Activated CD4-positive, alpha-beta T cell treated with anti-CD3 and anti-CD28 coated beads, Interleukin-2, amount 50 U/mL, for 4 hours (primary cell): ENCODE results near the gene HEBP2.

Experiments used
- DNase-seq, 2 experiments: peaks; one replicate each; pipeline ENCODE4 v3.0.0-alpha.2; 2020

The HEBP2 gene

GRCh38 chr6:138455746-138456400 is 51.9 kb downstream of the HEBP2 start:
- peak; percentile 6 to 15 for DNase-seq

- no peak for DNase-seq
Observed at GRCh38 chr6:138456401-138456790, 52.4 kb downstream of the HEBP2 start.

- DNase-seq: no peak
Observed at GRCh38 chr6:138461647-138462046, 57.6 kb downstream of the HEBP2 start.

- no peak for DNase-seq
Observed at GRCh38 chr6:138464085-138464484, 60.1 kb downstream of the HEBP2 start.

GRCh38 chr6:138465007-138465645 is 61.1 kb downstream of the HEBP2 start:
- no peak for DNase-seq

GRCh38 chr6:138467901-138468300 is 63.9 kb downstream of the HEBP2 start:
- no peak for DNase-seq

GRCh38 chr6:138468320-138469015 is 64.4 kb downstream of the HEBP2 start:
- no peak for DNase-seq
